Measurements from ENCODE around the gene VASP. TPM values are rescaled to one million over a fixed set of nuclear protein-coding genes. Genes with fewer than 3 reads are reported as not detected.

Gene VASP
- total RNA-seq: 44.5 and 48.2 TPM in 2 replicates

DNA sequence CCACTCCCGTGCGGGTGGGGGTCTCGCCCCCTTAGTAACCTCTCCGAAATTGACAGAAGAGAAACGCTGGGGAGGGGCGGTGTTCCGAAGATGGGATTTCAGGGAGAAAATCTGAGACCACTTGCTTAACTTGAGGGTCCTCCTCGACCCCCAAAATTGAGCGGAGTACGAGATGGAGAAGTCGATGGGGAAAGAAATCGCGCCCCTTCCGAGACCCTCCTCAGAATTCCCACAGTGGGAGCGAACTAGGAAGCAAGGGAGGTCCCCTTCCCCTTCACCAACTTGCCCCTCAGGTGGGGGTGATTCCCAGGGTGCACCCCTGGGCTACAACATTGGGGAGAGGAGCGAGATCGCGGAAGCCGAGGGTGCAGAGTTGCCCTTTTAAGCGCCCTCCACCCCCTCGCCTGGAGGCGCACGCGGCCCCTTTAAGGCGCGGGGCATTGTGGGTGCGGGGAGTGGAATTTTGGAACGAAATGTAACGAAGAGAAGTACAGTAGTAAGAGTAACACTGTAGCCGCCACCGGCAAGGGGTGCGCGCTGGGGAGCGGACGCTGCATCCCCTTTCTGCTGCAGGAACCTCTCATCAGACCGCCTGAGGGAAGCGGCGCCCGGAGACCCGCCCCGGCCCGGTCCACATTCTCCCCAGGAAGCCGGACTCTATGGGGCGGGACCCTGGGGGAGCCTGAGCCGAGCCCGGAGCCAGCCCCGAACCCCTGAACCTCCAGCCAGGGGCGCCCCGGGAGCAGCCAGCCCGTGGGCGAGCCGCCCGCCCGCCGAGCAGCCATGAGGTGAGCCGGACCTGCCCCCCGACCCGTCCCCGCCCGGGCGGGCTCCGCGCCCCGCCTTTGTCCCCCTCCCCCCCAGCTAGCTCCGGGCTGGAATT lies at the start of gene VASP:
VASP (plus strand) TSS at position 491 of the 883 bp plus-strand sequence; CDS start at position 784, 293 bp downstream.

DNA sequence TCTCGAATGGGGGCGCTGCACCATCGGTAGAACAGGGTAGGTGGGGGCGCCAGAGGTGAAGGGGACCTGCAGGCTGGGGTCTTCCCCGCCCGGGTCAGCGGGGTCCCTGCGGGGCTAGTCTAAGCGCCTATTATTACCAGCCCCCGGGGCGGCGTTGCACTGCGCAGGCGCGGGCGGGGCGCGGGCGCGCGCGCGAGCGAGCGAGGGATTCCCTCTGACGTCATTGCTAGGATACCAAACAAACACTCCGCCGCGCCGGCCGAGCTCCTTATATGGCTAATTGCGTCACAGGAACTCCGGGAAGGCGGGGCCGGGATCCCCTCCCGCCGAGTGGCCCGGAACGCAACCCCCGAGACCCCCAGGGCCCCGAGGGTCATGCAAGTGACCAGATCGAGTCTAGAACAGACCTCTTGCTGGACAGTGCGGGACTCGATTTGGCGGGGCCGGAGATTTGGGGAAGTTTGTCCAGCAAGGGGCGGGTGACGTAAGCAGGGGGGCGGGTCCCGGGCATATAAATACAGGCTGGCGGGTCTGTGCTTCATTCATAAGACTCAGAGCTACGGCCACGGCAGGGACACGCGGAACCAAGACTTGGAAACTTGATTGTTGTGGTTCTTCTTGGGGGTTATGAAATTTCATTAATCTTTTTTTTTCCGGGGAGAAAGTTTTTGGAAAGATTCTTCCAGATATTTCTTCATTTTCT lies 39.7 kb upstream of the VASP start, which contains the start of gene FOSB:
FOSB (plus strand) TSS at position 541 of the 703 bp plus-strand sequence. CDS start 591 bp downstream, outside the sequence.

DNA sequence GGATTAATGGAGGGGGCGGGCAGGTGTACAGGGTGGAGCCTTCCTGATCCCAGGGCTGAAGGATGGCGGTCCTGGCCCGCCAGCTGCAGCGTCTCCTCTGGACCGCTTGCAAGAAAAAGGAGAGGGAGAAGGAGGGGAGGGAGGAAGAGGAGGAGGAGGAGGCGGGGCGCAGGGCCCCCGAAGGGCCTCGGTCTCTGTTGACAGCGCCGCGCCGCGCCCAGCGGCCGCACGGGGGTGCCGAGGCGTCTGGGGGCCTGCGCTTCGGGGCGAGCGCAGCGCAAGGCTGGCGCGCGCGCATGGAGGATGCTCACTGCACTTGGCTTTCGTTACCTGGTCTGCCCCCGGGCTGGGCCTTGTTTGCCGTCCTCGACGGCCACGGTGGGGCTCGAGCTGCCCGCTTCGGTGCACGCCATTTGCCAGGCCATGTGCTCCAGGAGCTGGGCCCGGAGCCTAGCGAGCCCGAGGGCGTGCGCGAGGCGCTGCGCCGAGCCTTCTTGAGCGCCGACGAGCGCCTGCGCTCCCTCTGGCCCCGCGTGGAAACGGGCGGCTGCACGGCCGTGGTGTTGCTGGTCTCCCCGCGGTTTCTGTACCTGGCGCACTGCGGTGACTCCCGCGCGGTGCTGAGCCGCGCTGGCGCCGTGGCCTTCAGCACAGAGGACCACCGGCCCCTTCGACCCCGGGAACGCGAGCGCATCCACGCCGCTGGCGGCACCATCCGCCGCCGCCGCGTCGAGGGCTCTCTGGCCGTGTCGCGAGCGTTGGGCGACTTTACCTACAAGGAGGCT lies 8.7 kb upstream of the VASP start, which contains the start of gene PPM1N:
PPM1N (plus strand) TSS at position 33 of the 785 bp plus-strand sequence; CDS start at position 63, 30 bp downstream.

Other genes with a start within 250 kb of the VASP start
- gene CKM, start 184.6 kb upstream of the VASP start, total RNA-seq: 0.11 TPM in 1 of 2 replicates, not detected in the other
- gene KLC3, start 166.7 kb upstream of the VASP start, total RNA-seq: 0.11 and 0.26 TPM in 2 replicates
- gene ERCC2, start 136.9 kb upstream of the VASP start, total RNA-seq: 29.7 and 32.8 TPM in 2 replicates
- gene PPP1R13L, start 102.4 kb upstream of the VASP start, total RNA-seq: 8.0 and 12.3 TPM in 2 replicates
- 4.2 and 4.6 TPM in 2 replicates for gene POLR1G, start 100.8 kb upstream of the VASP start, total RNA-seq
- 72.3 and 77.5 TPM in 2 replicates for gene ERCC1, start 83.6 kb upstream of the VASP start, total RNA-seq
- 0.39 and 26.6 TPM in 2 replicates for gene FOSB, start 39.5 kb upstream of the VASP start, total RNA-seq
- gene RTN2, start 10.4 kb upstream of the VASP start, total RNA-seq: 5.0 and 6.1 TPM in 2 replicates
- 0.43 and 0.52 TPM in 2 replicates for gene PPM1N, start 9.0 kb upstream of the VASP start, total RNA-seq
- gene OPA3, start 77.3 kb downstream of the VASP start, total RNA-seq: 6.3 and 7.5 TPM in 2 replicates
- gene GPR4, start 94.7 kb downstream of the VASP start, total RNA-seq: under 0.01 TPM in 1 of 2 replicates, not detected in the other
- 12.7 and 19.8 TPM in 2 replicates for gene EML2, start 131.9 kb downstream of the VASP start, total RNA-seq
- 1.3 and 1.4 TPM in 2 replicates for gene GIPR, start 160.7 kb downstream of the VASP start, total RNA-seq
- gene SNRPD2, start 184.5 kb downstream of the VASP start, total RNA-seq: 206 and 232 TPM in 2 replicates
- gene QPCTL, start 185.2 kb downstream of the VASP start, total RNA-seq: 11.9 and 13.3 TPM in 2 replicates
- 5.5 and 5.6 TPM in 2 replicates for gene FBXO46, start 223.4 kb downstream of the VASP start, total RNA-seq
- gene MEIOSIN, start 226.0 kb downstream of the VASP start, total RNA-seq: not detected in 2 replicates

Measured in articular chondrocyte of knee joint (primary cell).